Measurements from ENCODE around the gene ZHX3. TPM values are rescaled to one million over a fixed set of nuclear protein-coding genes. Genes with fewer than 3 reads are reported as not detected.

Gene ZHX3
- total RNA-seq, 1 experiment from 2014 or later: 21.5 TPM

DNA sequence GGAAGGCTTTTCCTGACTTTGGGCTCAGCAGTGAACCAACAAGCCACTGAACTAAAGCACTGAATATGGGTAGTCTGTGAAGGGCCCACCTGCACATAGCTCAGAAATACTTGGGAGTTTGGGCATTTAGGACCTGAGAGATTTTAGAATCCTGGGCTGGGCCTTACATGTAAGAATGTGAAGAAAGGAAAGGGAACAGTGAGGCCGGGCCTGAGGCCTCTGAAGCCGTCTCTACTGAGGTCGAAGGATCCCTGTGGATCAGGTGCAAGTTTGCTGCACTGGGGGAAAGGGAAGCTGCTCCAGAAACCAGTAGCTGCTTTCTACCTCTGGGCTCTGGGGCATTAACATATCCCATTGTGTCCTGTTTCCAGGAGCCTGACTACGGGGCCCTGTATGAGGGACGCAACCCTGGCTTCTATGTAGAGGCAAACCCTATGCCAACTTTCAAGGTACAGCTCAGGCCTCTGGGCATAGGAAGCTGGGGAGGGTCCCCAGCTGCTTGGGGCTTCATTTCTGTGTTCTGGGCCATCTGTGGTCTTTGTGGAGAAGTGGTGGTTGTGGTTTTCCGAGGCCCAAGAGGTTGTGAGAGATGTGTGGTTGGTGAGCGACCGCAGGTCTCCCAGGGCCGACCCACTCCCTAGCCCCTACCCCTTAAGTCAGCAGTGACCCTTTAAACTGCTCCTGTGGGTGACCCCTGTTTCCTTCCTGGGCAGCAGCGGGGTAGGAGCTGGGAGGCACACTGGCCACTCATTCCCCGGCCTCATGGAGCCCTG, 149.9 kb downstream of the ZHX3 start:
- no peak for TF ChIP-seq EZH2 (IDR thresholded peaks at IDR 0.05; ENCODE audit: low read depth)
- TF ChIP-seq, protein P1, sequence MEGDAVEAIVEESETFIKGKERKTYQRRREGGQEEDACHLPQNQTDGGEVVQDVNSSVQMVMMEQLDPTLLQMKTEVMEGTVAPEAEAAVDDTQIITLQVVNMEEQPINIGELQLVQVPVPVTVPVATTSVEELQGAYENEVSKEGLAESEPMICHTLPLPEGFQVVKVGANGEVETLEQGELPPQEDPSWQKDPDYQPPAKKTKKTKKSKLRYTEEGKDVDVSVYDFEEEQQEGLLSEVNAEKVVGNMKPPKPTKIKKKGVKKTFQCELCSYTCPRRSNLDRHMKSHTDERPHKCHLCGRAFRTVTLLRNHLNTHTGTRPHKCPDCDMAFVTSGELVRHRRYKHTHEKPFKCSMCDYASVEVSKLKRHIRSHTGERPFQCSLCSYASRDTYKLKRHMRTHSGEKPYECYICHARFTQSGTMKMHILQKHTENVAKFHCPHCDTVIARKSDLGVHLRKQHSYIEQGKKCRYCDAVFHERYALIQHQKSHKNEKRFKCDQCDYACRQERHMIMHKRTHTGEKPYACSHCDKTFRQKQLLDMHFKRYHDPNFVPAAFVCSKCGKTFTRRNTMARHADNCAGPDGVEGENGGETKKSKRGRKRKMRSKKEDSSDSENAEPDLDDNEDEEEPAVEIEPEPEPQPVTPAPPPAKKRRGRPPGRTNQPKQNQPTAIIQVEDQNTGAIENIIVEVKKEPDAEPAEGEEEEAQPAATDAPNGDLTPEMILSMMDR (conservative IDR thresholded peaks at IDR 0.05): no peak
- no peaks in the 10 kb centered on the region for H3F3A ChIP-seq (ENCODE audit: insufficient read depth, low read depth)
- H3K4me3 ChIP-seq: no peak overlapping the region
- ChIA-PET POLR2A (ENCODE audit: unreplicated experiment) (no interaction called here), CTCF (interaction anchor here (0.6 kb wide), 2 partner anchors 173 to 203 kb away, joined by 4 to 8 read pairs; partner anchors contain the start of gene LPIN3)
- no peak overlapping the region for H2AFZ ChIP-seq
- no peaks in the 10 kb centered on the region for H3K9me3 ChIP-seq (ENCODE audit: insufficient read depth, low read depth)
- intact Hi-C loops (cut with micrococcal nuclease; ENCODE audit: unreplicated experiment): no loop called here
- no peak overlapping the region for H3K4me2 ChIP-seq
- H3K27me3 ChIP-seq (ENCODE audit: insufficient read depth, low read depth): no peaks in the 10 kb centered on the region
- BruUV-seq (replicated peaks): no TSS peak
- H3K27ac ChIP-seq: no peak overlapping the region
- no peaks in the 10 kb centered on the region for H3K79me2 ChIP-seq (ENCODE audit: low read depth)
- H3K4me1 ChIP-seq (replicated peaks; ENCODE audit: insufficient read depth): no peaks in the 10 kb centered on the region
- H4K20me1 ChIP-seq (ENCODE audit: insufficient read depth): no peaks in the 10 kb centered on the region
- no peaks in the 10 kb centered on the region for H3K9me2 ChIP-seq (ENCODE audit: insufficient read depth)
- no peaks in the 10 kb centered on the region for H3K36me3 ChIP-seq (ENCODE audit: low read depth)
- no peak for DNase-seq

DNA sequence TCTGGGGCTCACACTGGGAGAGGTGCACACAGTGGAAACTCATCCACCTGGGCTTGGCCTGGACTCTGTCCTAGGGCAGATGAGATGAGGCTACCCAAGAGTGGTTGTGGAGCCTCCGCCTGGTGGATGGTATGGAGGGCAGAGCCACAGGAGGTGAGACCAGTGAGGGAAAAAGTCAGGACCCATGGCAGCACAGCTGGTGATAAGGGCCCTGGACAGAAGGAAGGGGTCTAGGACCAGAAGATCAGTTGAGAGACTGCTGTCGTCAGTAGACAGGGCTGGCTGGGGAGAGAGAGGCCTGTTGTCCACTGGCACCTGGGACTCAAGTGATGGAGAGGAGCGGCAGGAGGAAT, 150.4 kb downstream of the ZHX3 start:
- ChIA-PET CTCF (interaction anchor here (0.6 kb wide), 1 partner anchor 173 kb away, joined by 8 read pairs; the partner anchor contains the start of gene LPIN3), POLR2A (ENCODE audit: unreplicated experiment) (no interaction called here)
- Histone ChIP-seq H3F3A (ENCODE audit: insufficient read depth, low read depth) (no peaks in the 10 kb centered on the region), H3K9me3 (ENCODE audit: insufficient read depth, low read depth) (no peaks in the 10 kb centered on the region), H3K4me2 (no peak overlapping the region), H3K36me3 (ENCODE audit: low read depth) (no peaks in the 10 kb centered on the region), H3K4me1 (replicated peaks; ENCODE audit: insufficient read depth) (no peaks in the 10 kb centered on the region), H3K27me3 (ENCODE audit: insufficient read depth, low read depth) (no peaks in the 10 kb centered on the region), H3K79me2 (ENCODE audit: low read depth) (no peaks in the 10 kb centered on the region), H3K9me2 (ENCODE audit: insufficient read depth) (no peaks in the 10 kb centered on the region), H3K4me3 (no peak overlapping the region), H2AFZ (no peak overlapping the region), H3K27ac (no peak overlapping the region), H4K20me1 (ENCODE audit: insufficient read depth) (no peaks in the 10 kb centered on the region)
- no TSS peak for BruUV-seq (replicated peaks)
- TF ChIP-seq, protein P1 (conservative IDR thresholded peaks at IDR 0.05): no peak
- no peak for TF ChIP-seq EZH2 (IDR thresholded peaks at IDR 0.05; ENCODE audit: low read depth)
- DNase-seq: no peak
- intact Hi-C loops (cut with micrococcal nuclease; ENCODE audit: unreplicated experiment): no loop called here

DNA sequence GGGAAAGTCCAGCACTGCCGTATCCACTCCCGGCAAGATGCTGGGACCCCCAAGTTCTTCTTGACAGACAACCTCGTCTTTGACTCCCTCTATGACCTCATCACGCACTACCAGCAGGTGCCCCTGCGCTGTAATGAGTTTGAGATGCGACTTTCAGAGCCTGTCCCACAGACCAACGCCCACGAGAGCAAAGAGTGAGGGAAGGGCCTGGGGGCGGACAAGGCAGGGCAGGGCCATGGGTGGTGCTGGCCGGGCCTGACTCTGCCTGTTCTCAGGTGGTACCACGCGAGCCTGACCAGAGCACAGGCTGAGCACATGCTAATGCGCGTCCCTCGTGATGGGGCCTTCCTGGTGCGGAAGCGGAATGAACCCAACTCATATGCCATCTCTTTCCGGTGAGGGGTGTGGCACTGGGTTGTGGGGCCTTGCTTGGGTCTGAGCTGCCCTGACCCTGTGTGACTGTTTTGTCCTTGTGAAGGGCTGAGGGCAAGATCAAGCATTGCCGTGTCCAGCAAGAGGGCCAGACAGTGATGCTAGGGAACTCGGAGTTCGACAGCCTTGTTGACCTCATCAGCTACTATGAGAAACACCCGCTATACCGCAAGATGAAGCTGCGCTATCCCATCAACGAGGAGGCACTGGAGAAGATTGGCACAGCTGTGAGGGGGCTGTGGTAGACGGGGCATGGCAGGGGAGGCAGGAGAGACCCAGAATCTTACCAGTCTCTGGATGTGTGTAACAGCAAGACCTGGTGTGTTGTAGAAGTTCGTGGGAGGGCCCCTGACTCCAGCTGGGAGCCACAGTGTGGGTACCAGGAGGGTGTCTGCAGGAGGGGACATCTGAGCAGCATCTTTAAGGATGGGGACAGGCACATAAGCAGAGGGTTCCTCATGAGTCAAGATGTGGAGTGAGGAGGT, 151.1 kb downstream of the ZHX3 start:
- no peaks in the 10 kb centered on the region for H3K27me3 ChIP-seq (ENCODE audit: insufficient read depth, low read depth)
- H3K4me2 ChIP-seq: no peak overlapping the region
- H3K36me3 ChIP-seq (ENCODE audit: low read depth): no peaks in the 10 kb centered on the region
- H3K9me3 ChIP-seq (ENCODE audit: insufficient read depth, low read depth): no peaks in the 10 kb centered on the region
- no peak overlapping the region for H2AFZ ChIP-seq
- H3F3A ChIP-seq (ENCODE audit: insufficient read depth, low read depth): no peaks in the 10 kb centered on the region
- H3K27ac ChIP-seq: no peak overlapping the region
- no TSS peak for BruUV-seq (replicated peaks)
- TF ChIP-seq EZH2 (IDR thresholded peaks at IDR 0.05; ENCODE audit: low read depth): no peak
- TF ChIP-seq, protein P1 (conservative IDR thresholded peaks at IDR 0.05): no peak
- intact Hi-C loops (cut with micrococcal nuclease; ENCODE audit: unreplicated experiment): no loop called here
- ChIA-PET POLR2A (ENCODE audit: unreplicated experiment) (no interaction called here), CTCF (interaction anchor here (0.6 kb wide), 1 partner anchor 174 kb away, joined by 8 read pairs; the partner anchor contains the start of gene LPIN3)
- H3K4me1 ChIP-seq (replicated peaks; ENCODE audit: insufficient read depth): no peaks in the 10 kb centered on the region
- H3K79me2 ChIP-seq (ENCODE audit: low read depth): no peaks in the 10 kb centered on the region
- H3K4me3 ChIP-seq: no peak overlapping the region
- no peak for DNase-seq
- no peaks in the 10 kb centered on the region for H3K9me2 ChIP-seq (ENCODE audit: insufficient read depth)
- no peaks in the 10 kb centered on the region for H4K20me1 ChIP-seq (ENCODE audit: insufficient read depth)

Measured in PC-9 (cell line).